ENCODE measurements around the gene BSDC1.
"Not testable (repeated sequence)": the region's sequence is repeated elsewhere in the genome, so short reads cannot be mapped to it uniquely, and the experiment has no call there.

- TF ChIP-seq TAF1 (IDR thresholded peaks at IDR 0.05; ENCODE audit: low read depth); CTCF (IDR thresholded peaks at IDR 0.05; ENCODE audit: poor library complexity, severe bottlenecking); RAD21 (conservative IDR thresholded peaks at IDR 0.05); REST (IDR thresholded peaks at IDR 0.05; ENCODE audit: borderline replicate concordance); EZH2 (IDR thresholded peaks at IDR 0.05; ENCODE audit: borderline replicate concordance, insufficient read depth, low read length, poor library complexity, severe bottlenecking); EP300 (conservative IDR thresholded peaks at IDR 0.05; ENCODE audit: poor library complexity, severe bottlenecking); POLR2AphosphoS5 (IDR thresholded peaks at IDR 0.05): not testable (repeated sequence)
Measured at GRCh38 chr1:32396524-32396923, 2.3 kb upstream of the BSDC1 start.
